Hepatocyte (in vitro differentiated cells): ENCODE results near the gene DISP1. TPM values are rescaled to one million over a fixed set of nuclear protein-coding genes. Genes with fewer than 3 reads are reported as not detected.

Experiments used
- DNase-seq: peaks from one replicate; pipeline ENCODE4 v3.0.0-alpha.2; 2016; ENCODE audit warnings: low spot score
- H2AFZ ChIP-seq: fragments of 200-600 bp; sonication (generic); 2 replicates; pipeline ENCODE4 v1.6.0; 2016; ENCODE audit warnings: antibody characterized with exemption, mild to moderate bottlenecking
- H3K27ac ChIP-seq: fragments of 200-600 bp; sonication (generic); 2 replicates; pipeline ENCODE4 v1.5.1; 2016; ENCODE audit warnings: mild to moderate bottlenecking
- H3K27me3 ChIP-seq: fragments of 200-600 bp; sonication (generic); 2 replicates; pipeline ENCODE4 v1.6.1; 2016
- H3K36me3 ChIP-seq: fragments of 200-600 bp; sonication (generic); replicated peaks from 2 replicates; pipeline ENCODE4 v1.5.1; 2016; ENCODE audit warnings: low read depth; ENCODE audit not compliant: insufficient read depth
- H3K4me1 ChIP-seq: fragments of 200-600 bp; sonication (generic); 2 replicates; pipeline ENCODE4 v1.5.1; 2016; ENCODE audit warnings: mild to moderate bottlenecking, moderate library complexity; ENCODE audit not compliant: insufficient read depth
- H3K4me2 ChIP-seq: fragments of 200-600 bp; sonication (generic); 2 replicates; pipeline ENCODE4 v1.6.0; 2016
- H3K4me3 ChIP-seq: fragments of 200-600 bp; sonication (generic); 2 replicates; pipeline ENCODE4 v1.5.1; 2016; ENCODE audit warnings: mild to moderate bottlenecking
- H3K79me2 ChIP-seq: fragments of 200-600 bp; sonication (generic); 2 replicates; pipeline ENCODE4 v1.6.0; 2017; ENCODE audit warnings: mild to moderate bottlenecking
- H3K9me2 ChIP-seq: fragments of 200-600 bp; sonication (generic); replicated peaks from 2 replicates; pipeline ENCODE4 v1.6.0; 2017; ENCODE audit warnings: mild to moderate bottlenecking; ENCODE audit not compliant: insufficient read depth
- H3K9me3 ChIP-seq: fragments of 200-600 bp; sonication (generic); 2 replicates; pipeline ENCODE4 v1.5.1; 2016; ENCODE audit warnings: low read depth, mild to moderate bottlenecking
- H4K20me1 ChIP-seq: fragments of 200-600 bp; sonication (generic); 2 replicates; pipeline ENCODE4 v1.6.0; 2016; ENCODE audit warnings: mild to moderate bottlenecking; ENCODE audit not compliant: insufficient read depth, poor library complexity, severe bottlenecking
- EZH2 ChIP-seq: fragments of 200-600 bp; sonication (generic); IDR thresholded peaks from 2 replicates; pipeline ENCODE4 v1.6.1; 2016; ENCODE audit warnings: antibody characterized with exemption, mild to moderate bottlenecking, borderline replicate concordance
- EZH2phosphoT487 ChIP-seq: fragments of 200-600 bp; sonication (generic); IDR thresholded peaks from one replicate; pipeline ENCODE4 v1.6.1; 2018; ENCODE audit warnings: antibody characterized with exemption, mild to moderate bottlenecking, low read depth, moderate library complexity; ENCODE audit not compliant: unreplicated experiment, severe bottlenecking
- WGBS: methylation state at CpG from one replicate; pipeline ENCODE4 v1.1.6; 2016; ENCODE audit warnings: low lambda C conversion rate; ENCODE audit errors: missing lambda C conversion rate; 5-methylcytosine and 5-hydroxymethylcytosine counted together
- polyA plus RNA-seq: library from polyadenylated mRNA; unstranded; fragments of >200 nt; fragmentation: Nextera tagmentation; extraction: Ambion mirVana; gene quantifications from 2 replicates; pipeline ENCODE4 v1.2.1, GENCODE V29; 2016
- total RNA-seq: library from RNA; depleted of rRNA; stranded (reverse); fragments of >200 nt; gene quantifications from 2 replicates; pipeline ENCODE4 v1.2.3, GENCODE V29; 2014
- TF ChIP-seq, protein P1 (sequence below): fragments of 200-600 bp; sonication (generic); IDR thresholded peaks from 2 replicates; pipeline ENCODE4 v1.5.1; 2016; ENCODE audit warnings: antibody characterized with exemption, mild to moderate bottlenecking; ENCODE audit not compliant: poor library complexity

DISP1 gene
- total and polyA plus RNA-seq, 2 experiments from 2014 or later, result 10.1 to 14.6 TPM

DNA sequence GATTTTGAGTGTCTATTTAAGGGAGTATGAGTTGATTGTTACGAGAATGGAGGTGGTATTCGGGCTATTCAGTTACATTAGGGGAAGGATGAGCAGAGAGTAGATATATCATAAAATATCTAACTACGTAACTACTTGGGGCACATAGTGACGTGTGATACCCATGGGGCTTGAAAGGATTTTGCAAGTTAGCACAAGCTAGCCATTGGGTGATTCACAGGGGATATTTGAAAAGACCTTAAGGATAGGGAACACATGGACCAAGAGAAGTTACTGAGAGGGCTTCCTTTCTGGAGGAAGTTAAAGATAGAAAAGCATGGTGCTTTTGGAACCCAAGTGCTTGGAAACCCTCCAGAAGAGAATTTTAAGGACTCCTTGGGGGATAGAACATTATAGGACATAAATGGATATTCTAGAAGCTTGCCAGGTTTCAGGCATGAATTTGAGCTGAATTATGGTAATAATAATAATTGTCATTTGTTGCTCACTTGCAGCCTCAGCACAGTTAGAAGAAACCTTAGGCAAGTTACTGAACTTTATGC is 5.4 kb downstream of the DISP1 start:
- Histone ChIP-seq H3K4me1 (peaks cover 14% of the 10 kb centered on the region), H3K9me2 (no peaks in the 10 kb centered on the region), H2AFZ (no peak overlapping the region), H3K79me2 (peaks cover 90% of the 10 kb centered on the region), H3K4me3 (no peak overlapping the region), H3K4me2 (no peak overlapping the region), H3K9me3 (no peaks in the 10 kb centered on the region), H3K36me3 (no peaks in the 10 kb centered on the region), H3K27ac (no peak overlapping the region), H4K20me1 (no peaks in the 10 kb centered on the region), H3K27me3 (no peaks in the 10 kb centered on the region)
- TF ChIP-seq EZH2phosphoT487 (no peak), EZH2 (no peak)
- TF ChIP-seq, protein P1, sequence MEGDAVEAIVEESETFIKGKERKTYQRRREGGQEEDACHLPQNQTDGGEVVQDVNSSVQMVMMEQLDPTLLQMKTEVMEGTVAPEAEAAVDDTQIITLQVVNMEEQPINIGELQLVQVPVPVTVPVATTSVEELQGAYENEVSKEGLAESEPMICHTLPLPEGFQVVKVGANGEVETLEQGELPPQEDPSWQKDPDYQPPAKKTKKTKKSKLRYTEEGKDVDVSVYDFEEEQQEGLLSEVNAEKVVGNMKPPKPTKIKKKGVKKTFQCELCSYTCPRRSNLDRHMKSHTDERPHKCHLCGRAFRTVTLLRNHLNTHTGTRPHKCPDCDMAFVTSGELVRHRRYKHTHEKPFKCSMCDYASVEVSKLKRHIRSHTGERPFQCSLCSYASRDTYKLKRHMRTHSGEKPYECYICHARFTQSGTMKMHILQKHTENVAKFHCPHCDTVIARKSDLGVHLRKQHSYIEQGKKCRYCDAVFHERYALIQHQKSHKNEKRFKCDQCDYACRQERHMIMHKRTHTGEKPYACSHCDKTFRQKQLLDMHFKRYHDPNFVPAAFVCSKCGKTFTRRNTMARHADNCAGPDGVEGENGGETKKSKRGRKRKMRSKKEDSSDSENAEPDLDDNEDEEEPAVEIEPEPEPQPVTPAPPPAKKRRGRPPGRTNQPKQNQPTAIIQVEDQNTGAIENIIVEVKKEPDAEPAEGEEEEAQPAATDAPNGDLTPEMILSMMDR, result no peak
- 93% methylated on average over 4 of the region's 4 CpGs for WGBS
- DNase-seq, result no peak

DNA sequence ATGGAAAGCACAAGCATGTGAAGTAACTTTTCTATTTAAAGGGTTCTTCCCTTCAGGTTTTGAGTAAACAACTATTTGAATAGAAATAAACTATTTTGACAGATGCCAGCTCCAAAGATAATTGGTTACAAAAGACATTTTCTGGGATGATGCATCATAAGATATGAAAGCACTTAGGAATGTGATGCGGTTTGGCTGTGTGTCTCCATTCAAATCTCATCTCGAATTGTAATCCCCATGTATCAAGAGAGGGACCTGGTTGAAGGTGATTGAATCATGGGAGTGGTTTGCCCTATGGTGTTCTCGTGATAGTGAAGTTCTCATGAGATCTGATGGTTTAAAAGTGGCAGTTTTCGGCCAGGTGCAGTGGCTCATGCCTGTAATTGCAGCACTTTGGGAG is 6.4 kb downstream of the DISP1 start:
- Histone ChIP-seq H3K27me3 (no peaks in the 10 kb centered on the region), H3K4me1 (peaks cover 15% of the 10 kb centered on the region), H3K9me2 (no peaks in the 10 kb centered on the region), H2AFZ (no peak overlapping the region), H3K4me3 (no peak overlapping the region), H3K36me3 (no peaks in the 10 kb centered on the region), H3K9me3 (no peaks in the 10 kb centered on the region), H3K79me2 (peaks cover 90% of the 10 kb centered on the region), H4K20me1 (no peaks in the 10 kb centered on the region), H3K4me2 (no peak overlapping the region), H3K27ac (no peak overlapping the region)
- DNase-seq, result no peak
- WGBS, result 93% methylated on average over 4 of the region's 4 CpGs
- TF ChIP-seq EZH2phosphoT487, result no peak
- no peak for TF ChIP-seq EZH2
- TF ChIP-seq, protein P1, result no peak

DNA sequence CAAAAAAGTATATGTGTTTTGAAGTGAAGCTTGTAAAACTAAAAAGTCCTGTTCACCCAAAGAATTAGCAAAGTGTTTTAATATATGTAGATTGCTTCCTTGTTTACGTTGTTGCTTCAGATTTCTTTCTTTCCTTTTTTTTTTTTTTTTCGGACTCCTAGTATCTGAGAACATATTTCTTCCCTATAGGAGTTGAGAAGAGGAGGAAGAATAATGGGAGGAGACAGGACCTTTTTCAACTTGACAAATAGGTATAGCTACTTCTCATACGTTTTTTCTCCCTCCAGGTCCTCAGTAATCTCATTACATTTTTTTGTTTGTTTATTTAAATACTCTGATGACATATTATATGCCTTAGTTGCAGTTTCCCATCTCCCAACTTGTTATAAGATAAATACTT is 8.9 kb downstream of the DISP1 start:
- TF ChIP-seq, protein P1, result no peak
- no peak for TF ChIP-seq EZH2
- no peak for TF ChIP-seq EZH2phosphoT487
- no peak for DNase-seq
- Histone ChIP-seq H3K4me1 (peaks cover 6% of the 10 kb centered on the region), H3K9me2 (no peaks in the 10 kb centered on the region), H3K36me3 (no peaks in the 10 kb centered on the region), H3K9me3 (no peaks in the 10 kb centered on the region), H2AFZ (no peak overlapping the region), H3K4me3 (no peak overlapping the region), H3K4me2 (no peak overlapping the region), H3K27me3 (no peaks in the 10 kb centered on the region), H3K79me2 (peaks cover 82% of the 10 kb centered on the region), H3K27ac (no peak overlapping the region), H4K20me1 (no peaks in the 10 kb centered on the region)
- WGBS, result 61% methylated on average over 3 of the region's 3 CpGs

DNA sequence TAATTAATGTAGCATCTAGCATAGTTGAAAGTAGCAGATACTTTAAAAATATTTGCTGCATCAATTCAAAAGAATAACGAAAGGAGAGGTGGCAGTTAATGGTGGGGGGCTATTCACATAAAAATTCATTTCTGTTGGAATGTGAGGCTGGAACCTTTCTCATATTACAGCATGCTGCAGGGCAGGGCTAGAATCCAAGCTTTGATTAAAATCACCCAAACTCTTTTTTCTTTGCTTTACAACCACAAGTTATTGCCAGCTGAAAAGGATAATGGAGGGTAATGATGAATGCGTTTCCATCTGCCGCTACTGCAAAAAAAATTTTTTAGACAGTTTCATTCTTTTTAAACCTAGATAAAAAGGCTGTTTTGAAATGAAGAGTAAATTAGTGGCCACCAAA is 9.8 kb downstream of the DISP1 start:
- no peak for DNase-seq
- H3K27ac ChIP-seq, result no peak overlapping the region
- H3K36me3 ChIP-seq, result no peaks in the 10 kb centered on the region
- TF ChIP-seq EZH2, result no peak
- TF ChIP-seq EZH2phosphoT487, result no peak
- TF ChIP-seq, protein P1, result no peak
- H2AFZ ChIP-seq, result no peak overlapping the region
- peaks cover 6% of the 10 kb centered on the region for H3K4me1 ChIP-seq
- no peaks in the 10 kb centered on the region for H3K9me3 ChIP-seq
- 45% methylated on average over 3 of the region's 3 CpGs for WGBS
- H3K79me2 ChIP-seq, result peaks cover 77% of the 10 kb centered on the region
- H4K20me1 ChIP-seq, result no peaks in the 10 kb centered on the region
- peak overlapping the region; percentile 43 for H3K4me2 ChIP-seq
- H3K9me2 ChIP-seq, result no peaks in the 10 kb centered on the region
- H3K27me3 ChIP-seq, result no peaks in the 10 kb centered on the region
- H3K4me3 ChIP-seq, result no peak overlapping the region
